GM12801 (cell line): ENCODE measurements around the gene EFR3B.

Source experiments
- TF ChIP-seq, protein P1 (sequence below): IDR thresholded peaks from one replicate; pipeline ENCODE4 v1.5.1; 2011; ENCODE audit warnings: control low read depth; ENCODE audit not compliant: insufficient read length; ENCODE audit errors: extremely low read depth

EFR3B gene

DNA sequence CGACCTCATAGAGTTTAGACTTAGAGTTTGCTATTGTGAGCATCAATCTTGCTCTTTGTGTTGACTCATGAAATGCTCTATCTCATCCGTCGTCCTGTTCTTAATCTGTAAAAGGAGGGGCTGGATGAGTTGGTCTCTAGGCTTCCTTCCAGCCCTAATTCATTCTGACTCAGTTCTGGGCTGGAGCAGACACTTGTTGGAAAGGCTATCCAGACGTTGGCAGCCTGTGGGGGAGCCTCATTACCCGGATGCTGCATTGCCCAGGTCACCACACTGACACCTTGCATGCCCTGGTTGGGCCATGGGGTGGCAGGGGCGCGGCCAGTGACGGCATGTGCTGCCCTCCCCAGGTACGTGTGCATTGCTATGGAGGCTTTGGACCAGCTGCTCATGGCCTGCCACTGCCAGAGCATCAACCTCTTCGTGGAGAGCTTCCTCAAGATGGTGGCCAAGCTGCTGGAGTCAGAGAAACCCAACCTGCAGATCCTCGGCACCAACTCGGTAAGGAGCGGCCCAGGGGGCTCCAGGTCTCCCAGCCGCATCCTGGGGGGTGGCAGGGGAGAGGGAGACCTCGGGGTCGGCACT is 61.5 kb downstream of the EFR3B start:
- TF ChIP-seq, protein P1, sequence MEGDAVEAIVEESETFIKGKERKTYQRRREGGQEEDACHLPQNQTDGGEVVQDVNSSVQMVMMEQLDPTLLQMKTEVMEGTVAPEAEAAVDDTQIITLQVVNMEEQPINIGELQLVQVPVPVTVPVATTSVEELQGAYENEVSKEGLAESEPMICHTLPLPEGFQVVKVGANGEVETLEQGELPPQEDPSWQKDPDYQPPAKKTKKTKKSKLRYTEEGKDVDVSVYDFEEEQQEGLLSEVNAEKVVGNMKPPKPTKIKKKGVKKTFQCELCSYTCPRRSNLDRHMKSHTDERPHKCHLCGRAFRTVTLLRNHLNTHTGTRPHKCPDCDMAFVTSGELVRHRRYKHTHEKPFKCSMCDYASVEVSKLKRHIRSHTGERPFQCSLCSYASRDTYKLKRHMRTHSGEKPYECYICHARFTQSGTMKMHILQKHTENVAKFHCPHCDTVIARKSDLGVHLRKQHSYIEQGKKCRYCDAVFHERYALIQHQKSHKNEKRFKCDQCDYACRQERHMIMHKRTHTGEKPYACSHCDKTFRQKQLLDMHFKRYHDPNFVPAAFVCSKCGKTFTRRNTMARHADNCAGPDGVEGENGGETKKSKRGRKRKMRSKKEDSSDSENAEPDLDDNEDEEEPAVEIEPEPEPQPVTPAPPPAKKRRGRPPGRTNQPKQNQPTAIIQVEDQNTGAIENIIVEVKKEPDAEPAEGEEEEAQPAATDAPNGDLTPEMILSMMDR, result no peak

DNA sequence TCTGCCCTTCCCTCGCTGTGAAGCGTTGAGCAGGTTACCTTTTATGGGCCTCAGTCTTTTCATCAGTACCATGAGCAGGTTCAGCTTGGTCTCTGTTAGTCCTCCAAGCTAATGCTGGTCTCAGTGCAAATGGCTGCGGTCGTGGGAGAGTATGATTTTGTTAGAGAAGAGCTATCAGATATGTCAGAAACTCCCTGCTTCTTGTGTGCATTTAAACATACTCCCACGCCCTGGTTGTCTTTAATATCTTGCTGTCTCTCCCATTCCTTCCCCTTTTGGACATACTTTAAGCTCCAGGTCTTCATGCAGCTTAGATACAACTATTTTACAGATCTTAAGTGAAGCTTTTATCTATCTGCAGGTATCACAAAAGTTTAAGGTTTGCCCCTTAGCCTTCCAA is 62.9 kb downstream of the EFR3B start:
- TF ChIP-seq, protein P1, result no peak

DNA sequence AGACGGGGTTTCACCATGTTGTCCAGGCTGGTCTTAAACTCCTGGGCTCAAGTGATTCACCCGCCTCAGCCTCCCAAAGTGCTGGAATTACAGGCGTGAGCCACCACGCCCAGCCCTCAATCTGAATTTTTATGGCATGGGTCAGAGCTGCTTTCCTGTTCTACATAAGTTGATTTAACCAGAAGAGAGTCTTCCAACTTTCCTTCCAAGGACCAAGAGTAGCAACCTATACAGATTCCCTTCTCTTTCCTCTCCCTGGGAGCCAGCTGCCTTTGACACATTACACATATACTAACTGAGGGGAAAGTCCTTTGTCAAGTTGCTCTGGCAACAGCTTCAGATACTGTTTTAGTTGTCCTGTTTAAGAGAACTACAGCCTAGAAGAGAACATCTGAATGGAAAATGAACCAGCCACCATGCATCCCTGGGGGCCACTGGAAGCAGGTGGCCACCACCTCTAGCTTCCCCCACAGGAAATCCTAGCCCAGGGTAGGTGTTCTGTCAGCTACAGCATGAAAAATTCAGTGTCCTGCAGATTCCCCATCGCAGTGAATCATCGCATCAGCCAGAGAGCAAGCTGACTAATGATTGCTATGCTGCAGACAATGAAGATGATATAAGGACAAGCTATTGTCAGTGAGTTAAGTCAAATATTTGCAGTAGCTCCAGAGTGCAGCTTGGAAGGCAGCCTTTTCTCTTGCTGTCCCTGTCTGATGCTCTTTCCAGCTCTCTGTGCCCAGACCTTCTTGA is 63.6 kb downstream of the EFR3B start:
- TF ChIP-seq, protein P1, result no peak

DNA sequence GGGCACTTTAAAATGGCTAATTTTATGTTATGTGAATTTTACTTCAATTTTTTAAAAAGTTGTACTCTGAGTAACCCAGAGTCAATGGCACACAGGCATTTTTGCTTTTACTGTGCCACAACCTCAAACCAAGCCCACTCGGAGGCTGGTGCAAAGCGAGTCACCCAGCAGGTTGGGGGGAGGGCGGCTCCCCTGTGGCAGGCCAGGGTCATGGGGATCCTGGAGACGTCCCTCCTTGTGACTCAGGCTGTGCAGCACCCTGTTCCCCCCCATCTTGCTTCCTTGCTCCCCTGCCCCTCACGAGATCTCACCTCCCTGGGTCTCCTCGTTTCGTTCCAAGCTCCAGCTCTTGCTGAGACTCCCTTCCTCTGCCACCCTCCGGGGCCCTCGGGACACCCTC is 67.9 kb downstream of the EFR3B start:
- TF ChIP-seq, protein P1, result no peak

DNA sequence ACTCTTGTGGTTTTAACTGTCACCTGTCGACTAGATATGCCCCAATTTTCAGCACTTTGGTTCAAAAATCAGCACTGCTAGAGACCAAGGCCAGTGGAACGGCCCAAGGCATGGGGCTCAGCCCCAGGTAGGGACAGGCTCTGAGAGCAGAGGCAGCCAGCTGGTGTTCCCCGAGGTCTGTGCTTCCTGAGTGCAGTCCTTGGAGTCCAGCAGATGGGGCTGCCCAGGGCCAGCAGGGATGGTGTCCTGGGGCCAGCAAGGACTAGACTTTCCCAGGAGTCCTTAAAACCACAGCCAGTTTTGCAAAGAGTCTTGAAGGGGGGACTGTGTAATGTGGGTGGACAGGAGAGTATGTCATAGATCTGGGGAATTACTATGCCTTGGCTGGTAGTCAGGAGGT is 70.2 kb downstream of the EFR3B start:
- TF ChIP-seq, protein P1, result no peak

DNA sequence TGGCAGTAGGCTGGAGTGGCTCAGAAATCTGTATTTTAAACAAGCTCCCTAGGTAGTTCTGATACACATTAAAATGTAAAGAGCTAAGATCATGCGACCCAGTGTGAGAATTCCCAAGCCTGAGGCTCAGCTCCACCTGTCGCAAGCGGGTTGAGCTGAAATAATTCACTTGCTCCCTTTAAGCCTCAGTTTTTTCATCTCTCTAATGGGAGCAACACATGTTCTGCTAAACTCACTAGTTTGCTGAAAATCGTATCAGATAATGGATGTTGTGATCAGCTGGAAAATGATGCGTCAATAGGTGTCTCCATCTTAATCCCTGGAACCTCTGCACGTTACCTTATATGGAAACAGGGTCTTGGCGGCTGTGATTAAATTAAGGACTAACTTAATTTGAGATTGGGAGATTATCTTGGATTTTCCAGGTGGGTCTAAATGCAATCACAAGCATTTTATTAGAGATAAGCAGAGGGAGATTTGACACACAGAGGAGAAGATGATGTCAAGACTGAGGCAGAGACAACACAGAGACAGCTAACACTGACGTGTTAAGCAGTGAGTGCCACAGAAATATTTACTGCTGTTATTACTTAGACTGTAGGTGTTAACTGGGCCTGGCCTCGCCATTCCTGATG is 73.5 kb downstream of the EFR3B start:
- TF ChIP-seq, protein P1, result no peak

DNA sequence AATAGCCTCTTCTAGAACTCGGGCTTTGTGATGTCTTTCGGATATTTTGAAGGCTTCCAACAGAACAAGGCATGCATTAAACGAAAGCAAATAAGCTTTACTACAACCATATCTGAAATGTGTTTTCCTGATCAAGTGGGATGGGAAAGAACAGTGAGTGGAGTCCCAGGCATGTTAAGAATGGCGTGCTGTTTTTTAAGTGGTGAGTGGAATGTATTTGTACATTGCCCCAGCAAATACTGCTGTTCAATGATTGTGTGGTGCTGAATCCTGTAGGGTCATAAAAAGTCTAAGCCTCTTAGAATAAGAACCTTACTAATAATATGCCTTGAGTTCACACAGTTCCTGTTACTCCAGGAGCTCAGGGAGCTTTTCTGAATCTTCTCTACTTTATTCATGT is 74.0 kb downstream of the EFR3B start:
- TF ChIP-seq, protein P1, result no peak
